OCI-LY3 (cell line): ENCODE data around the gene ZCCHC2.

Experiments
- H2AFZ ChIP-seq: fragments of 200-600, 300-600 bp; shearing (Covaris generic); 2 replicates; pipeline ENCODE4 v1.6.0; 2014; ENCODE audit warnings: antibody characterized with exemption, low read depth, low read length
- H3K27ac ChIP-seq: fragments of 200-600, 300-600 bp; sonication (generic); 2 replicates; pipeline ENCODE4 v1.5.1; 2014; ENCODE audit warnings: mild to moderate bottlenecking, low read length, moderate library complexity, mixed read lengths
- H3K27me3 ChIP-seq: fragments of 200-600, 300-600 bp; sonication (generic); 2 replicates; pipeline ENCODE4 v1.6.1; 2014; ENCODE audit warnings: low read depth, low read length, mixed read lengths
- H3K36me3 ChIP-seq: fragments of 200-600, 300-600 bp; sonication (generic); replicated peaks from 2 replicates; pipeline ENCODE3; 2014; ENCODE audit warnings: low read depth, low read length, mixed read lengths
- H3K4me1 ChIP-seq: fragments of 300-600, 200-600 bp; sonication (generic); 2 replicates; pipeline ENCODE4 v1.6.1; 2014; ENCODE audit warnings: low read length, mixed read lengths
- H3K4me2 ChIP-seq: fragments of 200-600, 300-600 bp; sonication (generic); 2 replicates; pipeline ENCODE4 v1.6.1; 2014; ENCODE audit warnings: low read length, mixed read lengths
- H3K4me3 ChIP-seq: fragments of 300-600, 200-600 bp; sonication (generic); 2 replicates; pipeline ENCODE4 v1.5.1; 2014; ENCODE audit warnings: antibody characterized with exemption, mild to moderate bottlenecking, low read length, moderate library complexity
- H3K79me2 ChIP-seq: fragments of 300-600, 200-600 bp; shearing (Covaris generic); 2 replicates; pipeline ENCODE4 v1.6.1; 2014; ENCODE audit warnings: mild to moderate bottlenecking, low read length, mixed read lengths
- H3K9ac ChIP-seq: fragments of 300-600, 200-600 bp; shearing (Covaris generic); 2 replicates; pipeline ENCODE4 v1.6.0; 2014; ENCODE audit warnings: mild to moderate bottlenecking, low read length, moderate library complexity
- H3K9me3 ChIP-seq: fragments of 200-600, 300-600 bp; shearing (Covaris generic); 2 replicates; pipeline ENCODE4 v1.6.1; 2014; ENCODE audit warnings: low read length, mixed read lengths; ENCODE audit not compliant: insufficient read depth
- H4K20me1 ChIP-seq: fragments of 200-600, 300-600 bp; sonication (generic); 2 replicates; pipeline ENCODE4 v1.6.1; 2016; ENCODE audit warnings: low read length, mixed read lengths; ENCODE audit not compliant: insufficient read depth
- EZH2phosphoT487 ChIP-seq: fragments of 200-600 bp; shearing (Covaris generic); IDR thresholded peaks from 2 replicates; pipeline ENCODE4 v1.6.1; 2018; ENCODE audit warnings: antibody characterized with exemption, mixed run types, low read depth
- TF ChIP-seq, protein P1 (sequence below): fragments of 200-600, 300-600 bp; sonication (generic); IDR thresholded peaks from 2 replicates; pipeline ENCODE4 v1.5.1; 2014; ENCODE audit warnings: antibody characterized with exemption, low read length, low read depth

Gene ZCCHC2

GRCh38 chr18:62518460-62519375 lies 4.1 kb upstream of the ZCCHC2 start:
- Histone ChIP-seq H4K20me1 (no peaks in the 10 kb centered on the region), H3K4me3 (no peak overlapping the region), H2AFZ (no peak overlapping the region), H3K27me3 (peaks cover 8% of the 10 kb centered on the region; the same call in 1 of the 2 replicates), H3K79me2 (peaks cover 2% of the 10 kb centered on the region; the same call in 1 of the 2 replicates), H3K9me3 (peaks cover 12% of the 10 kb centered on the region), H3K27ac (no peak overlapping the region), H3K9ac (no peak overlapping the region), H3K36me3 (peaks cover 9% of the 10 kb centered on the region), H3K4me1 (peaks cover 9% of the 10 kb centered on the region), H3K4me2 (no peak overlapping the region)
- TF ChIP-seq, protein P1, sequence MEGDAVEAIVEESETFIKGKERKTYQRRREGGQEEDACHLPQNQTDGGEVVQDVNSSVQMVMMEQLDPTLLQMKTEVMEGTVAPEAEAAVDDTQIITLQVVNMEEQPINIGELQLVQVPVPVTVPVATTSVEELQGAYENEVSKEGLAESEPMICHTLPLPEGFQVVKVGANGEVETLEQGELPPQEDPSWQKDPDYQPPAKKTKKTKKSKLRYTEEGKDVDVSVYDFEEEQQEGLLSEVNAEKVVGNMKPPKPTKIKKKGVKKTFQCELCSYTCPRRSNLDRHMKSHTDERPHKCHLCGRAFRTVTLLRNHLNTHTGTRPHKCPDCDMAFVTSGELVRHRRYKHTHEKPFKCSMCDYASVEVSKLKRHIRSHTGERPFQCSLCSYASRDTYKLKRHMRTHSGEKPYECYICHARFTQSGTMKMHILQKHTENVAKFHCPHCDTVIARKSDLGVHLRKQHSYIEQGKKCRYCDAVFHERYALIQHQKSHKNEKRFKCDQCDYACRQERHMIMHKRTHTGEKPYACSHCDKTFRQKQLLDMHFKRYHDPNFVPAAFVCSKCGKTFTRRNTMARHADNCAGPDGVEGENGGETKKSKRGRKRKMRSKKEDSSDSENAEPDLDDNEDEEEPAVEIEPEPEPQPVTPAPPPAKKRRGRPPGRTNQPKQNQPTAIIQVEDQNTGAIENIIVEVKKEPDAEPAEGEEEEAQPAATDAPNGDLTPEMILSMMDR, result no peak
- TF ChIP-seq EZH2phosphoT487, result no peak

DNA sequence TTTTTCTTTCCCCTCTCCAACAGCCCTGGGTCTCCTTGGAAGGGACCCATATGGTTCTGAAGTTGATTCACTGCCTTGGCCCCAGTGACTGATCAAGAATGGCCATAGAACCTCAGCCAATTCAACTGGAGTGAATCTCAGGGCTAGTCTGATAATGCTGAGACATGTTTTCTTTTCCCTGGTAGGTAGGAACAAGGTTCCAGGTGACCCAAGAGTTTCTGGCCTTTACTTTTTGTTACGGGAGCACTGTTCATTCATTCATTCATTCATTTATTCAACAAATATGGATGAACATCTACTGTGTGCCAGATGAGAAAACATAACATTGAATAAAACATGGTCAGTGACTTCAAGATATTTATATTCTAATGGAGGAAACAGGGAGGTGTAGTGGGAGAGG lies 3.1 kb upstream of the ZCCHC2 start:
- TF ChIP-seq EZH2phosphoT487, result no peak
- TF ChIP-seq, protein P1, result no peak
- no peak overlapping the region for H3K9ac ChIP-seq
- H4K20me1 ChIP-seq, result no peaks in the 10 kb centered on the region
- H3K4me1 ChIP-seq, result peaks cover 9% of the 10 kb centered on the region
- peaks cover 11% of the 10 kb centered on the region for H3K79me2 ChIP-seq
- H3K27me3 ChIP-seq, result peaks cover 8% of the 10 kb centered on the region; the same call in 1 of the 2 replicates
- H3K4me3 ChIP-seq, result no peak overlapping the region
- no peak overlapping the region for H3K4me2 ChIP-seq
- peaks cover 3% of the 10 kb centered on the region for H3K9me3 ChIP-seq
- no peak overlapping the region for H3K27ac ChIP-seq
- H2AFZ ChIP-seq, result no peak overlapping the region
- H3K36me3 ChIP-seq, result peaks cover 4% of the 10 kb centered on the region

GRCh38 chr18:62521082-62521481 lies 1.7 kb upstream of the ZCCHC2 start:
- 0 out of 2 replicates have a peak overlapping the region, but pooled peaks have one; percentile 80 for H3K4me2 ChIP-seq
- H2AFZ ChIP-seq, result no peak overlapping the region
- H3K27me3 ChIP-seq, result peaks cover 8% of the 10 kb centered on the region; the same call in 1 of the 2 replicates
- no peak overlapping the region for H3K27ac ChIP-seq
- peaks cover 25% of the 10 kb centered on the region for H3K79me2 ChIP-seq
- TF ChIP-seq EZH2phosphoT487, result no peak
- TF ChIP-seq, protein P1, result no peak
- no peaks in the 10 kb centered on the region for H3K9me3 ChIP-seq
- peaks cover 17% of the 10 kb centered on the region for H3K4me1 ChIP-seq
- no peaks in the 10 kb centered on the region for H4K20me1 ChIP-seq
- no peak overlapping the region for H3K9ac ChIP-seq
- H3K36me3 ChIP-seq, result no peaks in the 10 kb centered on the region
- no peak overlapping the region for H3K4me3 ChIP-seq

- Histone ChIP-seq H3K27me3 (peaks cover 8% of the 10 kb centered on the region; the same call in 1 of the 2 replicates), H3K27ac (no peak overlapping the region), H3K4me3 (peak overlapping the region; percentile 75)
These were observed 1.2 kb upstream of the ZCCHC2 start for GRCh38 chr18:62521593-62521992.

More at GRCh38 chr18:62521593-62521992, 1.2 kb upstream of the ZCCHC2 start:
- no peaks in the 10 kb centered on the region for H3K9me3 ChIP-seq
- H3K9ac ChIP-seq, result peak overlapping the region; percentile 71
- TF ChIP-seq, protein P1, result no peak
- no peak for TF ChIP-seq EZH2phosphoT487
- no peaks in the 10 kb centered on the region for H4K20me1 ChIP-seq
- H3K36me3 ChIP-seq, result no peaks in the 10 kb centered on the region
- peaks cover 17% of the 10 kb centered on the region for H3K4me1 ChIP-seq
- no peak overlapping the region for H2AFZ ChIP-seq
- peak overlapping the region; percentile 80 for H3K4me2 ChIP-seq
- peaks cover 31% of the 10 kb centered on the region for H3K79me2 ChIP-seq
